Measurements from ENCODE around the gene AFP. TPM values are rescaled to one million over a fixed set of nuclear protein-coding genes. Genes with fewer than 3 reads are reported as not detected.

The AFP gene
- total RNA-seq, 1 donor from 2014 or later: not detected

GRCh38 chr4:73409978-73410548 is 26.0 kb upstream of the AFP start:
- no peak overlapping the region for H3K4me3 Mint-ChIP-seq (ENCODE audit: unreplicated experiment)
- no peaks in the 10 kb centered on the region for H3K36me3 Mint-ChIP-seq (ENCODE audit: low read depth, unreplicated experiment)
- no peak for TF ChIP-seq CTCF (IDR thresholded peaks at IDR 0.05; ENCODE audit: unreplicated experiment)
- H3K9me3 Mint-ChIP-seq (ENCODE audit: unreplicated experiment): no peaks in the 10 kb centered on the region
- H3K4me1 Mint-ChIP-seq (ENCODE audit: unreplicated experiment): no peaks in the 10 kb centered on the region
- no peak overlapping the region for H3K27ac Mint-ChIP-seq (ENCODE audit: unreplicated experiment)
- no peaks in the 10 kb centered on the region for H3K27me3 Mint-ChIP-seq (ENCODE audit: unreplicated experiment)
- no peak for DNase-seq (ENCODE audit: low spot score)

DNA sequence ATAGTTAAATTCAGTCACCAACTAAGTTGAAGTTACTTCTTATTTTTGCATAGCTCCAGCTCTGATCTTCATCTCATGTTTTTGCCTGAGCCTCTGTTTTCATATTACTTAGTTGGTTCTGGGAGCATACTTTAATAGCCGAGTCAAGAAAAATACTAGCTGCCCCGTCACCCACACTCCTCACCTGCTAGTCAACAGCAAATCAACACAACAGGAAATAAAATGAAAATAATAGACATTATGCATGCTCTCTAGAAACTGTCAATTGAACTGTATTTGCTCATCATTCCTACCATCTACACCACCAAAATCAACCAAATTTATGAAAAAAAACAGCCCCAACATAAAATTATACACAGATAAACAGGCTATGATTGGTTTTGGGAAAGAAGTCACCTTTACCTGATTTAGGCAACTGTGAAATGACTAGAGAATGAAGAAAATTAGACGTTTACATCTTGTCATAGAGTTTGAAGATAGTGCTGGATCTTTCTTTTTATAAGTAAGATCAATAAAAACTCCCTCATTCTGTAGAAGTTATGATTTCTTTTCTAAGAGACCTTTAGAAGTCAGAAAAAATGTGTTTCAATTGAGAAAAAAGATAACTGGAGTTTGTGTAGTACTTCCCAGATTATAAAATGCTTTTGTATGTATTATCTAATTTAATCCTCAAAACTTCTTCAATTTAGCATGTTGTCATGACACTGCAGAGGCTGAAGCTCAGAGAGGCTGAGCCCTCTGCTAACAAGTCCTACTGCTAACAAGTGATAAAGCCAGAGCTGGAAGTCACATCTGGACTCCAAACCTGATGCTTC is 24.9 kb upstream of the AFP start:
- TF ChIP-seq CTCF (IDR thresholded peaks at IDR 0.05; ENCODE audit: unreplicated experiment): no peak
- Mint-ChIP-seq H3K27ac (ENCODE audit: unreplicated experiment) (no peak overlapping the region), H3K27me3 (ENCODE audit: unreplicated experiment) (no peaks in the 10 kb centered on the region), H3K9me3 (ENCODE audit: unreplicated experiment) (no peaks in the 10 kb centered on the region), H3K36me3 (ENCODE audit: low read depth, unreplicated experiment) (no peaks in the 10 kb centered on the region), H3K4me1 (ENCODE audit: unreplicated experiment) (no peaks in the 10 kb centered on the region), H3K4me3 (ENCODE audit: unreplicated experiment) (no peak overlapping the region)
- DNase-seq (ENCODE audit: low spot score): no peak

GRCh38 chr4:73411731-73412414 is 24.1 kb upstream of the AFP start:
- no peak overlapping the region for H3K27ac Mint-ChIP-seq (ENCODE audit: unreplicated experiment)
- no peaks in the 10 kb centered on the region for H3K36me3 Mint-ChIP-seq (ENCODE audit: low read depth, unreplicated experiment)
- no peak for TF ChIP-seq CTCF (IDR thresholded peaks at IDR 0.05; ENCODE audit: unreplicated experiment)
- DNase-seq (ENCODE audit: low spot score): no peak
- no peak overlapping the region for H3K4me3 Mint-ChIP-seq (ENCODE audit: unreplicated experiment)
- H3K9me3 Mint-ChIP-seq (ENCODE audit: unreplicated experiment): no peaks in the 10 kb centered on the region
- H3K27me3 Mint-ChIP-seq (ENCODE audit: unreplicated experiment): no peaks in the 10 kb centered on the region
- H3K4me1 Mint-ChIP-seq (ENCODE audit: unreplicated experiment): no peaks in the 10 kb centered on the region

DNA sequence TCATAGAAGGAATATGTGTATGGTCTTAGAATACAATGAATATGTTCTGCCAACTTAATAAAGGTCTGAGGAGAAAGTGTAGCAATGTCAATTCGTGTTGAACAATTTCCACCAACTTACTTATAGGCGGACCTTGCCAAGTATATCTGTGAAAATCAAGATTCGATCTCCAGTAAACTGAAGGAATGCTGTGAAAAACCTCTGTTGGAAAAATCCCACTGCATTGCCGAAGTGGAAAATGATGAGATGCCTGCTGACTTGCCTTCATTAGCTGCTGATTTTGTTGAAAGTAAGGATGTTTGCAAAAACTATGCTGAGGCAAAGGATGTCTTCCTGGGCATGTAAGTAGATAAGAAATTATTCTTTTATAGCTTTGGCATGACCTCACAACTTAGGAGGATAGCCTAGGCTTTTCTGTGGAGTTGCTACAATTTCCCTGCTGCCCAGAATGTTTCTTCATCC is 22.7 kb upstream of the AFP start:
- Mint-ChIP-seq H3K4me1 (ENCODE audit: unreplicated experiment) (no peaks in the 10 kb centered on the region), H3K4me3 (ENCODE audit: unreplicated experiment) (no peak overlapping the region), H3K36me3 (ENCODE audit: low read depth, unreplicated experiment) (no peaks in the 10 kb centered on the region), H3K9me3 (ENCODE audit: unreplicated experiment) (no peaks in the 10 kb centered on the region), H3K27ac (ENCODE audit: unreplicated experiment) (no peak overlapping the region), H3K27me3 (ENCODE audit: unreplicated experiment) (no peaks in the 10 kb centered on the region)
- no peak for TF ChIP-seq CTCF (IDR thresholded peaks at IDR 0.05; ENCODE audit: unreplicated experiment)
- DNase-seq (ENCODE audit: low spot score): no peak

- no peaks in the 10 kb centered on the region for H3K36me3 Mint-ChIP-seq (ENCODE audit: low read depth, unreplicated experiment)
- no peak overlapping the region for H3K27ac Mint-ChIP-seq (ENCODE audit: unreplicated experiment)
- TF ChIP-seq CTCF (IDR thresholded peaks at IDR 0.05; ENCODE audit: unreplicated experiment): no peak
- H3K4me3 Mint-ChIP-seq (ENCODE audit: unreplicated experiment): no peak overlapping the region
- no peak for DNase-seq (ENCODE audit: low spot score)
- no peaks in the 10 kb centered on the region for H3K27me3 Mint-ChIP-seq (ENCODE audit: unreplicated experiment)
- H3K9me3 Mint-ChIP-seq (ENCODE audit: unreplicated experiment): no peaks in the 10 kb centered on the region
- H3K4me1 Mint-ChIP-seq (ENCODE audit: unreplicated experiment): no peaks in the 10 kb centered on the region
These were observed 21.1 kb upstream of the AFP start for GRCh38 chr4:73414936-73415271.

Data from endothelial cell (in vitro differentiated cells).